Measurements from ENCODE around the gene DOCK2.

The DOCK2 gene

GRCh38 chr5:170108266-170108785 is 471.3 kb downstream of the DOCK2 start:
- Histone ChIP-seq H3K9me3 (ENCODE audit: low read length) (no peaks in the 10 kb centered on the region), H3K27me3 (ENCODE audit: control insufficient read depth in 1 of 2, insufficient read depth in 2 of 2, low read length in 2 of 2) (no peaks in the 10 kb centered on the region), H3K4me1 (ENCODE audit: insufficient read depth, low read length) (no peaks in the 10 kb centered on the region), H3K36me3 (ENCODE audit: insufficient read depth, low read length) (no peaks in the 10 kb centered on the region), H3K27ac (ENCODE audit: low read depth, low read length) (no peak overlapping the region), H3K9ac (ENCODE audit: low read length) (no peak overlapping the region), H3K4me3 (ENCODE audit: low read depth in 1 of 2, low read length in 2 of 2) (no peak overlapping the region)

GRCh38 chr5:170109059-170110031 is 472.3 kb downstream of the DOCK2 start:
- Histone ChIP-seq H3K9me3 (ENCODE audit: low read length) (no peaks in the 10 kb centered on the region), H3K27me3 (ENCODE audit: control insufficient read depth in 1 of 2, insufficient read depth in 2 of 2, low read length in 2 of 2) (no peaks in the 10 kb centered on the region), H3K4me3 (ENCODE audit: low read depth in 1 of 2, low read length in 2 of 2) (no peak overlapping the region), H3K27ac (ENCODE audit: low read depth, low read length) (no peak overlapping the region), H3K36me3 (ENCODE audit: insufficient read depth, low read length) (no peaks in the 10 kb centered on the region), H3K4me1 (ENCODE audit: insufficient read depth, low read length) (no peaks in the 10 kb centered on the region), H3K9ac (ENCODE audit: low read length) (no peak overlapping the region)

GRCh38 chr5:170110403-170111087 is 473.5 kb downstream of the DOCK2 start:
- Histone ChIP-seq H3K36me3 (ENCODE audit: insufficient read depth, low read length) (no peaks in the 10 kb centered on the region), H3K27ac (ENCODE audit: low read depth, low read length) (no peak overlapping the region), H3K9me3 (ENCODE audit: low read length) (no peaks in the 10 kb centered on the region), H3K4me3 (ENCODE audit: low read depth in 1 of 2, low read length in 2 of 2) (no peak overlapping the region), H3K4me1 (ENCODE audit: insufficient read depth, low read length) (no peaks in the 10 kb centered on the region), H3K9ac (ENCODE audit: low read length) (no peak overlapping the region), H3K27me3 (ENCODE audit: control insufficient read depth in 1 of 2, insufficient read depth in 2 of 2, low read length in 2 of 2) (no peaks in the 10 kb centered on the region)

GRCh38 chr5:170111088-170111785 is 474.2 kb downstream of the DOCK2 start:
- Histone ChIP-seq H3K36me3 (ENCODE audit: insufficient read depth, low read length) (no peaks in the 10 kb centered on the region), H3K27ac (ENCODE audit: low read depth, low read length) (no peak overlapping the region), H3K4me3 (ENCODE audit: low read depth in 1 of 2, low read length in 2 of 2) (no peak overlapping the region), H3K27me3 (ENCODE audit: control insufficient read depth in 1 of 2, insufficient read depth in 2 of 2, low read length in 2 of 2) (no peaks in the 10 kb centered on the region), H3K9ac (ENCODE audit: low read length) (no peak overlapping the region), H3K4me1 (ENCODE audit: insufficient read depth, low read length) (no peaks in the 10 kb centered on the region), H3K9me3 (ENCODE audit: low read length) (no peaks in the 10 kb centered on the region)

DNA sequence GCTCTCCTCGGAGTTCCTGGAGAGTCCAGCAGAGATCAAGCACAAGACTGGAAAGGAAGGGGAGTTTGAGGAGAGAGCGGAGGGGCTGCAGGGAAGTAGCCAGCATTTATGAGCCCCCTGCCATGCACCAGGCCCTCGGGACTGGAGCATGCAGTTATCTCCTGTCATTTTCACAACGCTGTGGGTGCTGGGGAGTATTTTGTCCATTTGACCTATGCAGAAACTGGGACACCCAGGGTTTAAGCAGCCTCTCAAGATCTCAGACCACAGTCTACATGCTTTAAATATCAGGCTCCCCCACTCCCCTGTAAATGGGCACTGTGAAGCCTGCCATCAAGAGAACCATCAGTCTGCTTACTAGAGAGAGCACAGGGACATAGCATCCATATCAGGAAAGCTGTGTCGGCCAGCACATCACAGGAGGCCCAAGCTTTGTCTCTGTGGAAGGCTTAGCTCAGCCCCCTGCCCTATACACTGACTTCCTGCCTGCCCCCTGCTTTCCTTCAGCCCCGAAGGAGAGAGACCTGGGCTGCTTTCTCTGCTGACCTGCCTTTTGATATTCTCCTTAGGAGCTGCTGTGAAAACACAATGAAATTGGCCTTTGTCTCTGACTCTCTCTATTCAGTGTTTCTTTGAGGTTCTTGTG is 475.9 kb downstream of the DOCK2 start:
- Histone ChIP-seq H3K4me1 (ENCODE audit: insufficient read depth, low read length) (no peaks in the 10 kb centered on the region), H3K9ac (ENCODE audit: low read length) (no peak overlapping the region), H3K27me3 (ENCODE audit: control insufficient read depth in 1 of 2, insufficient read depth in 2 of 2, low read length in 2 of 2) (no peaks in the 10 kb centered on the region), H3K27ac (ENCODE audit: low read depth, low read length) (no peak overlapping the region), H3K36me3 (ENCODE audit: insufficient read depth, low read length) (no peaks in the 10 kb centered on the region), H3K4me3 (ENCODE audit: low read depth in 1 of 2, low read length in 2 of 2) (no peak overlapping the region), H3K9me3 (ENCODE audit: low read length) (no peaks in the 10 kb centered on the region)

DNA sequence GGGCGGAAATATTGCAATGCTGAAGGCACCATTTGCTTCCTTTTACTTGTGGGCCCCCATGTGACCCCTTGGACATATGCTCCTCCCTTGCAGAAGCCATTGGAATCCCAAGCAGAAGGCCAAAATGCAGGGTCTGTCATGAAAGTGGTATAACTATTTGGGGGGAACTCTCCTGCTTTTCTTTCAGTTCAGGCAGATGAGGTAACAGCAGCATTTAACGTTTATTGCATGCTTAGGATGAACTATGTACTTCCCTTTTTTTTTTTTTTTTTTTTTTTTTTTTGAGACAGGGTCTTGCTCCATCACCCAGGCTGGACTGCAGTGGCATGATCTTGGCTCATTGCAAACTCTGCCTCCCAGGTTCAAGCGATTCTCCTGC is 476.4 kb downstream of the DOCK2 start:
- Histone ChIP-seq H3K4me1 (ENCODE audit: insufficient read depth, low read length) (no peaks in the 10 kb centered on the region), H3K36me3 (ENCODE audit: insufficient read depth, low read length) (no peaks in the 10 kb centered on the region), H3K9me3 (ENCODE audit: low read length) (no peaks in the 10 kb centered on the region), H3K27me3 (ENCODE audit: control insufficient read depth in 1 of 2, insufficient read depth in 2 of 2, low read length in 2 of 2) (no peaks in the 10 kb centered on the region), H3K27ac (ENCODE audit: low read depth, low read length) (no peak overlapping the region), H3K9ac (ENCODE audit: low read length) (no peak overlapping the region), H3K4me3 (ENCODE audit: low read depth in 1 of 2, low read length in 2 of 2) (no peak overlapping the region)

- Histone ChIP-seq H3K36me3 (ENCODE audit: insufficient read depth, low read length) (no peaks in the 10 kb centered on the region), H3K9me3 (ENCODE audit: low read length) (no peaks in the 10 kb centered on the region), H3K9ac (ENCODE audit: low read length) (no peak overlapping the region), H3K4me1 (ENCODE audit: insufficient read depth, low read length) (no peaks in the 10 kb centered on the region), H3K27ac (ENCODE audit: low read depth, low read length) (no peak overlapping the region), H3K27me3 (ENCODE audit: control insufficient read depth in 1 of 2, insufficient read depth in 2 of 2, low read length in 2 of 2) (no peaks in the 10 kb centered on the region), H3K4me3 (ENCODE audit: low read depth in 1 of 2, low read length in 2 of 2) (no peak overlapping the region)
These were observed 477.2 kb downstream of the DOCK2 start for GRCh38 chr5:170114271-170114670.

- Histone ChIP-seq H3K9ac (ENCODE audit: low read length) (no peak overlapping the region), H3K36me3 (ENCODE audit: insufficient read depth, low read length) (no peaks in the 10 kb centered on the region), H3K27ac (ENCODE audit: low read depth, low read length) (no peak overlapping the region), H3K4me3 (ENCODE audit: low read depth in 1 of 2, low read length in 2 of 2) (no peak overlapping the region), H3K9me3 (ENCODE audit: low read length) (no peaks in the 10 kb centered on the region), H3K4me1 (ENCODE audit: insufficient read depth, low read length) (no peaks in the 10 kb centered on the region), H3K27me3 (ENCODE audit: control insufficient read depth in 1 of 2, insufficient read depth in 2 of 2, low read length in 2 of 2) (no peaks in the 10 kb centered on the region)
These were observed 478.9 kb downstream of the DOCK2 start for GRCh38 chr5:170115925-170116324.

DNA sequence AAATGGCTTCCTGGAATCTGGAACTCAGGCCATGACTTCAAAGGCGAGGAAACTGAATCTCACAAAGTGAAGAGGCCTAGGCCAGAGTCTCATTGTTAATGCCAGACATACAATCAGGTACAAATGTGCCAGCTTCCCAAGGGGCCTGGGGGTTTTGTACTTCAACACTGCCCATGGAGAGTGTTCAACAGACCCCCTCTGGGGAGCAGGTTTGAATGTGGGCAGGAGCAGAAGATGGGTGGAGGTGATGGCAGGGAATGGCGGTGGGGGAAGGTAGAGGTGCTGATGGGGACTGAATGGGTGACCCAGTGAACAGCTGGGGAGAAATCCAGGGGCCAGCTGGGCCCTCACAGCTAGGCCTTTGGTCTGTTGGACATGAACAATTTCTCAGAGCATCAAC is 480.7 kb downstream of the DOCK2 start:
- no peaks in the 10 kb centered on the region for H3K4me1 ChIP-seq (ENCODE audit: insufficient read depth, low read length)
- H3K9me3 ChIP-seq (ENCODE audit: low read length) = no peaks in the 10 kb centered on the region
- H3K27ac ChIP-seq (ENCODE audit: low read depth, low read length) = no peak overlapping the region
- no peaks in the 10 kb centered on the region for H3K27me3 ChIP-seq (ENCODE audit: control insufficient read depth in 1 of 2, insufficient read depth in 2 of 2, low read length in 2 of 2)
- H3K4me3 ChIP-seq (ENCODE audit: low read depth in 1 of 2, low read length in 2 of 2) = no peak overlapping the region
- H3K36me3 ChIP-seq (ENCODE audit: insufficient read depth, low read length) = no peaks in the 10 kb centered on the region
- H3K9ac ChIP-seq (ENCODE audit: low read length) = no peak overlapping the region

GRCh38 chr5:170120576-170120975 is 483.5 kb downstream of the DOCK2 start:
- no peaks in the 10 kb centered on the region for H3K36me3 ChIP-seq (ENCODE audit: insufficient read depth, low read length)
- H3K9ac ChIP-seq (ENCODE audit: low read length) = no peak overlapping the region
- no peaks in the 10 kb centered on the region for H3K9me3 ChIP-seq (ENCODE audit: low read length)

GRCh38 chr5:170121321-170121720 is 484.2 kb downstream of the DOCK2 start:
- Histone ChIP-seq H3K27me3 (ENCODE audit: control insufficient read depth in 1 of 2, insufficient read depth in 2 of 2, low read length in 2 of 2) (no peaks in the 10 kb centered on the region), H3K4me1 (ENCODE audit: insufficient read depth, low read length) (no peaks in the 10 kb centered on the region), H3K9me3 (ENCODE audit: low read length) (no peaks in the 10 kb centered on the region), H3K27ac (ENCODE audit: low read depth, low read length) (no peak overlapping the region), H3K36me3 (ENCODE audit: insufficient read depth, low read length) (no peaks in the 10 kb centered on the region), H3K4me3 (ENCODE audit: low read depth in 1 of 2, low read length in 2 of 2) (no peak overlapping the region), H3K9ac (ENCODE audit: low read length) (no peak overlapping the region)

More at GRCh38 chr5:170120576-170120975, 483.5 kb downstream of the DOCK2 start:
- no peaks in the 10 kb centered on the region for H3K27me3 ChIP-seq (ENCODE audit: control insufficient read depth in 1 of 2, insufficient read depth in 2 of 2, low read length in 2 of 2)
- H3K27ac ChIP-seq (ENCODE audit: low read depth, low read length) = no peak overlapping the region
- no peak overlapping the region for H3K4me3 ChIP-seq (ENCODE audit: low read depth in 1 of 2, low read length in 2 of 2)
- H3K4me1 ChIP-seq (ENCODE audit: insufficient read depth, low read length) = no peaks in the 10 kb centered on the region

All from muscle layer of colon (tissue), 2 donors.